GM10266 (cell line): ENCODE measurements around the gene TAGLN.

Source experiments
- DNase-seq: peaks from one replicate; pipeline ENCODE4 v3.0.0; 2012; ENCODE audit errors: extremely low spot score
- TF ChIP-seq, protein P1 (sequence below): IDR thresholded peaks from 2 replicates; pipeline ENCODE4 v1.5.1; 2012; ENCODE audit warnings: mild to moderate bottlenecking, low read depth; ENCODE audit not compliant: control insufficient read depth, insufficient read depth; ENCODE audit errors: missing control alignments

The TAGLN gene

DNA sequence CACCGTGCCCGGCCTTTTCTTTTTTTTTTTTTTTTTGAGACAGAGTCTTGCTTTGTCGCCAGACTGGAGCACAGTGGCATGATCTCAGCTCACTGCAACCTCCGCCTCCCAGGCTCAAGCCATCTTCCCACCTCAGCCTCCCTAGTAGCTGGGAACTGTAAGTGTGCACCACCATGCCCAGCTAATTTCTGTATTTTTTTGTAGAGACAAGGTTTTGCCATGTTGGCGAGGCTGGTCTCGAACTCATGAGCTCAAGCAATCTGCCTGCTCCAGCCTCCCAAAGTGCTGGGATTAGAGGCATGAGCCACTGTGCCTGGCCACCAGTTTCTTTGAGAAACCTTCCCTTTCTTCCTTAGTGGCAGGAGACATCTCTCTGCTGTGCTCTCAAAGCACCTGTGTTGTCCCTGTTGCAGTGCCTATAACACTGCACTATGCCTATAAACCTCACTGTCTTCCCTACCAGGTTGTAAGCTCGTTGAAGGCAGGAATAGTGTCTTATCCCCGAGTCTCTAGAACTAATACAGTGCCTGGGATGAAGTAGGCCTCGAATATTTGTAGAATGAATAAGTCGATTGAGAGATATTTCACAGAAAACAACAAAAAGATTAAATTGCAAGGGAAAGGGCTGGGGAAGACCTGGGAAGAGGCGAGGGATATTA lies 13.7 kb downstream of the TAGLN start:
- TF ChIP-seq, protein P1, sequence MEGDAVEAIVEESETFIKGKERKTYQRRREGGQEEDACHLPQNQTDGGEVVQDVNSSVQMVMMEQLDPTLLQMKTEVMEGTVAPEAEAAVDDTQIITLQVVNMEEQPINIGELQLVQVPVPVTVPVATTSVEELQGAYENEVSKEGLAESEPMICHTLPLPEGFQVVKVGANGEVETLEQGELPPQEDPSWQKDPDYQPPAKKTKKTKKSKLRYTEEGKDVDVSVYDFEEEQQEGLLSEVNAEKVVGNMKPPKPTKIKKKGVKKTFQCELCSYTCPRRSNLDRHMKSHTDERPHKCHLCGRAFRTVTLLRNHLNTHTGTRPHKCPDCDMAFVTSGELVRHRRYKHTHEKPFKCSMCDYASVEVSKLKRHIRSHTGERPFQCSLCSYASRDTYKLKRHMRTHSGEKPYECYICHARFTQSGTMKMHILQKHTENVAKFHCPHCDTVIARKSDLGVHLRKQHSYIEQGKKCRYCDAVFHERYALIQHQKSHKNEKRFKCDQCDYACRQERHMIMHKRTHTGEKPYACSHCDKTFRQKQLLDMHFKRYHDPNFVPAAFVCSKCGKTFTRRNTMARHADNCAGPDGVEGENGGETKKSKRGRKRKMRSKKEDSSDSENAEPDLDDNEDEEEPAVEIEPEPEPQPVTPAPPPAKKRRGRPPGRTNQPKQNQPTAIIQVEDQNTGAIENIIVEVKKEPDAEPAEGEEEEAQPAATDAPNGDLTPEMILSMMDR: no peak
- no peak for DNase-seq

DNA sequence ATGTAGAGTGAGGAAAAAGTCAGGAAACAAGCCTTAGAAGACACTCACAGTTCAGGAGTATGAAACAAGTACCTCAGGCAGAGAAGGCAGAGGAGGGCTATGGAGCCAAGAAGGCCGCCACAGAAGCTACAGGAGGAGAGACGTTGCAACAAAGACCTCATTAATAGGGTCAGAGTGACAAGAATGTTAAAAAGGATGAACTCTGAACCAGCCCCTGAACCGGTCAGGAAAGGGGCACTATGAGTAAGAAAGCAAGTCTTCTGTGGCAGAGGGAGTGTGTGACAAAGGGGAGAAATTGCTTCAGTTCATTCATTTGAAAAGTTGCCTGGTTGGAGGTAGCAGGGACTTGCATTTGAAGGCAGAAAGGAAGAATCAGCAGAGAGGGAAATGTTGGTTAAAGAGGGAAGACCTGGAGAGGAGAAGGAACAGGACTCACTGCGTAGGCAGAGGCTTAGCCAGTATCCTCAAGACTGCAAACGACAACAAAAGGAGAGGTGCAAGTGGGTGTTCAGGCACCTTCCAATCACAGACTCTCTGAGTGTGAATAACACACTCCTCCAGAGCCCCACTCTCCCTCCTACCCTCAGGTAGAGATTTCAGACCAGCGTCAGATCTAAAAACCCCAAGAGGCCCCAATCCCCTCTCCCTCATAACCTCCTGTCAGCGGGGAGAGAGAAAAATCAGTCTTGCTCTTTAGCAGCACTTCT lies 15.4 kb downstream of the TAGLN start:
- TF ChIP-seq, protein P1: no peak
- no peak for DNase-seq

DNA sequence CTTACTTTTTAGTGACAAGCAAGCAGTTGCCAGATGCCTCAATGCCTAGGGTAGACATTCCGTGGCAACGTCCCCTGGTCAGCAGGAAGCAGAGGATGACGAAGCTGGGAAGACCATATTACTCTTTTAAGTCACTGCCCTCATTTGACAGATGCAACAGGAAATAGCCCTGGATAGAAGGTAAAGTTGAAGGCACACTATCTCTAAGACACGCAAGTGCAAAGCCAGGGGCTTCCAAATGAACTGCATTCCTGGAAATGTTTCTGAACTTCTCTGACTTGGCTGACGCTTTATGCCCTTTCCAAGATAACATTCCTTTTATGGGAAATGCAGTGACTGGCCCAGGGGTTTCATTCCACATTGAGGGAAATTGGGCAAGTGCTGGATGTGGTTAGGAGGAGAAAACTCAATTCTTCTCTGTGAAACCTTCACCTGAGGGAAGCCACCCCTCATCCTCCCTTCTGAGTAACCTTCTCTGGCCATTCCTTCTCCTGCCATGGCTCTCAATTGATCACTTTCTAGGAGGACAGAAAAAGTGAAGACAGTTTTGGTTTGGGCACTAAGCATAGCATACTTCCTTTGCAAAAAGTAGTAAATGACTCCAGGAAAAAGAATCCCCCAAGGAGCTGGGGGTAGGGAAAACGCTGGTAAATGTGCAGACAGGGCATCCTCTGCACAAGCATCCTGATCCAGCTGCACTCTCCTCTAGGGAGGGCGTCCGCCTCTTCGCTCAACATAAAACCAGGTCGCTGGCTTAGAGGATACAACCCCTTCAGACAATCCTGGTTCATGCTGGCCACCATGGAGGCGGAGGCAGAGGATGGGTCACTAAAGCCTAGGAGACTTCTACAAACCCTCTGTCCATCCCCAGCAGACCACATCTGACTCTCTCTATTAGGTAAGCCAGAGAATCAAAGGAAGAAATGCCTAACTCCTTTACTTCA lies 18.2 kb downstream of the TAGLN start:
- no peak for DNase-seq
- TF ChIP-seq, protein P1: no peak

GRCh38 chr11:117218133-117218915 lies 19.2 kb downstream of the TAGLN start:
- no peak for DNase-seq
- TF ChIP-seq, protein P1: no peak

GRCh38 chr11:117219001-117219400 lies 19.8 kb downstream of the TAGLN start:
- TF ChIP-seq, protein P1: no peak

DNA sequence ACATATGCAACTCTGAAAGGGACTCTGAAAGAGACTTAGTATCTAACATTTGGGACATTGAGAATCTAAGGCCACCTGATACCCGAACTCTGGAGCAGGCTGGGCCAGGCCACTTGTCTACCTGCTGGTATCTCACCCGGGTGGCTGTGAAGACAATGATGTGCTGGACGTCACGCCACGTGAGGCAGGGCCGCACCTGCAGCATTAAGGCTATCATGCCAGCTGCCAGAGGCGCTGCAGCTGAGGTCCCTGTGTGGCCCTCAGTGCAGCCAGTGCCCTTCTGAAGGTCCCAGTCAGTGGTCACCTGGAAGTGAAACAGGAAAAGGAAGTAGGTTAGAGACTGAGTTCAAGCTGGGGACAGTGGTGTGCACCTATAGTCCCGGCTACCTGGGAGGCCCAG lies 20.3 kb downstream of the TAGLN start:
- no peak for DNase-seq
- TF ChIP-seq, protein P1: no peak

More at GRCh38 chr11:117219001-117219400, 19.8 kb downstream of the TAGLN start:
- DNase-seq: no peak
